NB4 (cell line): ENCODE measurements around the gene USH2A.

Experiments
- DNase-seq: peaks from one replicate; pipeline ENCODE4 v3.0.0; 2010; ENCODE audit warnings: low read depth
- H3K4me3 ChIP-seq: one replicate; pipeline ENCODE4 v1.5.1; 2011; ENCODE audit warnings: mild to moderate bottlenecking, low read depth, low read length, moderate library complexity
- CTCF ChIP-seq: IDR thresholded peaks from one replicate; pipeline ENCODE4 v1.5.1; 2012; ENCODE audit warnings: low read depth, low read length
- MAX ChIP-seq: IDR thresholded peaks from 2 replicates; pipeline ENCODE4 v1.6.1; 2011; ENCODE audit warnings: low read depth, low read length
- MYC ChIP-seq: IDR thresholded peaks from 2 replicates; pipeline ENCODE4 v1.6.1; 2011; ENCODE audit warnings: low read depth, low read length
- POLR2A ChIP-seq: IDR thresholded peaks from 2 replicates; pipeline ENCODE4 v1.6.1; 2011; ENCODE audit warnings: mild to moderate bottlenecking; ENCODE audit not compliant: insufficient read length; ENCODE audit errors: extremely low read depth

Gene USH2A

GRCh38 chr1:215669806-215670491 lies 753.3 kb downstream of the USH2A start:
- no peak overlapping the region for H3K4me3 ChIP-seq
- DNase-seq: no peak
- TF ChIP-seq MAX (no peak), CTCF (no peak), POLR2A (no peak), MYC (no peak)

GRCh38 chr1:215667761-215668160 lies 755.5 kb downstream of the USH2A start:
- H3K4me3 ChIP-seq: no peak overlapping the region
- DNase-seq: no peak
- TF ChIP-seq MAX (no peak), CTCF (no peak), MYC (no peak), POLR2A (no peak)

- H3K4me3 ChIP-seq: no peak overlapping the region
- DNase-seq: no peak
- no peak for TF ChIP-seq POLR2A
- TF ChIP-seq MAX: no peak
- no peak for TF ChIP-seq CTCF
- TF ChIP-seq MYC: no peak
Measured at GRCh38 chr1:215665215-215665614, 758.0 kb downstream of the USH2A start.

- TF ChIP-seq MAX: no peak
- TF ChIP-seq CTCF: no peak
- no peak for TF ChIP-seq MYC
- TF ChIP-seq POLR2A: no peak
- DNase-seq: no peak
- H3K4me3 ChIP-seq: no peak overlapping the region
Measured at GRCh38 chr1:215661033-215661432, 762.2 kb downstream of the USH2A start.

GRCh38 chr1:215660259-215660658 lies 763.0 kb downstream of the USH2A start:
- no peak for DNase-seq
- no peak for TF ChIP-seq POLR2A
- TF ChIP-seq MAX: no peak
- no peak for TF ChIP-seq CTCF
- TF ChIP-seq MYC: no peak
- H3K4me3 ChIP-seq: no peak overlapping the region

- DNase-seq: no peak
- TF ChIP-seq CTCF (no peak), MAX (no peak), MYC (no peak)
- no peak overlapping the region for H3K4me3 ChIP-seq
Measured at GRCh38 chr1:215657047-215657446, 766.2 kb downstream of the USH2A start.
